ENCODE results near the gene RAB6D.
"Not testable (repeated sequence)": the region's sequence is repeated elsewhere in the genome, so short reads cannot be mapped to it uniquely, and the experiment has no call there.

RAB6D gene

DNA sequence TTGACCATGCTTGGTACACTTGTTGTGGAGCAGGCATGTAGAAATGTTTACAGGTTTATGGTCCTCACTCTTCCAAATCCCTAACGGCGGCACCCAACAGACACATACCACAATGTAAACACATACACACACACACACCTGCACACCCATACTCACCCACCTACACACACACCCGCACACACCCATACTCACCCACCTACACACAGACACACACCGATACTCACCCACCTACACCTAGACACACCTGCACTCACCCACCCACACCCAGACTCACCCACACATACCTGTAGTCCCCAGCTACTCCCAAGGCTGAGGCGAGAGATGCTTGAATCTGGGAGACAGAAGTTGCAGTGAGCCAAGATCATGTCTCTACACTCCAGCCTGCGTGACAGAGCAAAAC is 1.5 kb upstream of the RAB6D start:
- DNase-seq: no peak

DNA sequence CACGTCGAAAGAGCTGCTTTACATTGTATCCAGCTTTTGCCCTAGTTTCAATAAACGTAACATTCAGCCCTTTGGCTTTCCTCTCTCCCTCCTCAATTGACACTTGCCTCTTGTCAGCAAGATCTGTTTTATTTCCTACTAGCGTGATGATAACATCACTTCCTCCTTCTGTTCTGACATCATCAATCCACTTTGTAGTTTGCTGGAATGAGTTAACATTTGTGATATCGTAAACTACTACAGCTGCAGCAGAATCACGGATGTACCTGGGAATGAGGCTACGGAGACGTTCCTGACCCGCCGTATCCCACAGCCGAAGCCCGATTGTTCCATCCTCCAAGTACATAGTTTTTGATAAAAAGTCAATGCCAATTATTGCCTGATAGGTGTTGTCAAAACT is 755 bp downstream of the RAB6D start:
- DNase-seq: not testable (repeated sequence)

GRCh38 chr2:131361773-131362172 is 2.2 kb downstream of the RAB6D start:
- DNase-seq: not testable (repeated sequence)

DNA sequence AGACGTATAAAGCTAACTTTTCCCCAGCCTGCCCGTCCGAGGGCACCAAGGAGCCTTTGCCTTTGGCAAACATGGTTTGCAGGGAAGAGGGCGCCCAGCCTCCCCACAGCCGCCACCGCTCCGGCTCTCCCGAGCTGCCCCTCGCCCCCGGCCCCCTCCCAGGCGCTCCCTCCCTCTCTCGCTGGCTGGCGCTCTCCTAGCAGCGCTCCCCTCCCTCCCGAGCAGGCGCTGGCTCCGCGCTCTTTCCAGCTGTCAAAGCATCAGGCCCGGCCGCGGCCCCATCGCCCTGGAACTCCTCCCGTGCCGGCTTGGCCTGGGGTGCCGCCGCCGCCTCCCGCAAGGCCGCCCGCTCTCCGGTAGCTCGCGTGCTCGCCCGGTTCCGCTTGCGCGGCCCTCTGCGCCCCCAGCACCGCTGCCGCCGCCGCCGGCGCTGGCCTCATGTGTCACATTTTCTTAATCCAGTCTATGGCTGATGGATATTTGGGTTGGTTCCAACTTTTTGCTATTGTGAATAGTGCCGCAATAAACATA is 10.7 kb downstream of the RAB6D start:
- DNase-seq: not testable (repeated sequence)

DNA sequence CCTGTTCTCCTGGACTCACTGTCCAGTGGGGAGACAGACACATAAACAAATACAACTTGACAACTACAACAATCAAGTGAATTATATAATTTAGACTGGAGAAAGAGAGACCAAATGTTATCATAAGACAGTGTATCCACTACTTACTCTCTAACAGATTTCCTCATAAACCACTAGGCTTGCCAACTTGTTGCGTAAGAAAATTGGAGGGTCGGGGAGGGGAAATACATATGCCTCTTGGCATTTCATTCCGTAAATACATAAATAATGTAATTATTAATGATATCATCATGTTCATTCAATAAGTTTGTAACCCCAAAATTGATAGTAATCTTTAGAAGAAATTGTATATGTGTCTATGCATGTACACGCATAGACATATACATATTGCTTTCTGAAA is 14.9 kb downstream of the RAB6D start:
- no peak for DNase-seq

DNA sequence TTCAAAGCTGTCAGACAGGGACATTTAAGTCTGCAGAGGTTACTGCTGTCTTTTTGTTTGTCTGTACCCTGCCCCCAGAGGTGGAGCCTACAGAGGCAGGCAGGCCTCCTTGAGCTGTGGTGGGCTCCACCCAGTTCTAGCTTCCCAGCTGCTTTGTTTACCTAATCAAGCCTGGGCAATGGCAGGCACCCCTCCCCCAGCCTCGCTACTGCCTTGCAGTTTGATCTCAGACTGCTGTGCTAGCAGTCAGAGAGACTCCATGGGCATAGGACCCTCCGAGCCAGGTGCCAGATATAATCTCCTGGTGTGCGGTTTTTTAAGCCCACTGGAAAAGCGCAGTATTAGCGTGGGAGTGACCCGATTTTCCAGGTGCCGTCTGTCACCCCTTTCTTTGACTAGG is 16.9 kb downstream of the RAB6D start:
- not testable (repeated sequence) for DNase-seq

- DNase-seq: not testable (repeated sequence)
These were observed 24.7 kb downstream of the RAB6D start for GRCh38 chr2:131339307-131339706.

DNA sequence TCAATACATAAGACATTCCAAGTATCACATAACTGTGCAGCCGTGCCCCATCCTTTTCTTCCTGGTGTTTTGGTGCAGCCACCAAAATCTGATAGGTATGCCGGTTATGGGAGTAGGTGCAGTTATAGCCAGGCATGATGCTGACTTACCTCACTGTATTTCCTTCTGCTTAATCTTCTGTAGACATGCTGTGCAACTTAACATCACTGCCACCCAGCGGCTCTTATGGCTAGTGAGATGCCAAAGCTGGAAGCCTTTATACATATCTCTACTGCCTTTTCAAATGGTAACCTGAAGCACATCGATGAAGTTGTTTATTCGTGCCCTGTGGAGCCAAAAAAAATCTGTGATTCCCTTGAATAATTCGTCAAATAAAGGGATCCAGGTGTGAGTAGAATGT is 28.6 kb downstream of the RAB6D start:
- peak; percentile 19 for DNase-seq

GRCh38 chr2:131332709-131333108 is 31.3 kb downstream of the RAB6D start:
- not testable (repeated sequence) for DNase-seq

DNA sequence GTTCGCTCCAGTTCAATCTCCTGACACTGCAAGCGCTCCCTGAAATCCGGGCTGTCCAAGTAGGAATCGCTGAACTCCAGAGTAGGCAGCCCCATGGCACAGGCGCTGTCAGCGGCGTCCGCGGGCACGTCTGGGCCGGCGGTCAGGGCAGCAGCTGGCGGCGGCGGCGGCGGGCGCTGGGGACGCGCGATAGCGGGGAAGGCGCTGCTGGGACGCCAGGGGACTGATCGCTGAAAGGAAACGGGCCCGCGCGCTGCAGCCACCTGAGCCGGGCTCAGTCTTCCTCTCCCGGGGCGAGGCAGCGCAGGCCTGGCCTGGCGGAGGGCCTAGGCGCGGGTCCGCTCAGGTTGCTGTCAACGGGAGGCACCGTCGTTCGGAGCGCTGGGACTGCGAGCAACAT is 33.0 kb downstream of the RAB6D start:
- DNase-seq: not testable (repeated sequence)

DNA sequence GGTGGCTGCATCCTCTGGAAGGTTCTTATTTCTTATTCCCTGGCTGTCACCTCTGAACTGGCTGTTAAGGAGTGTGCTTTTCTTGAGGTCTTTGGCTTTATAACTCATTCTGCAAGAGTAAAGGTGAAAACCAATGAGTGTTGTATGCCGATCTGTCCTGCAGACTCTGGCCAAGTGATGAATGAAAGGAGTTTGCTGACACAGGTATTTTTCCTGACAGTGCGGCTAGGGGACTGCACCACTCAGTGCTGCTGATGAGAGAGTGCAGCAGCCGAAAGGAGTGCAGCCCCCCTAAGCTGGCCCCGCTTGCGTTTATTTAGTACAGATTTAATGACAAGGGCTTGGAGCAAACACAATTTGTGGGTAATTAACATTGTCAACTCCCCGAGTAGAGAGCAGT is 41.8 kb downstream of the RAB6D start:
- no peak for DNase-seq

- not testable (repeated sequence) for DNase-seq
These were observed 42.6 kb downstream of the RAB6D start for GRCh38 chr2:131321344-131321743.

GRCh38 chr2:131311001-131311400 is 53.0 kb downstream of the RAB6D start:
- not testable (repeated sequence) for DNase-seq

All from CD4-positive, alpha-beta T cell treated with Interleukin-6 for 4 hours (primary cell).